HG02623 (cell line): Measurements from ENCODE around the gene DUSP2.
A peak's percentile ranks its signal among the peaks of the same experiment; 100 is the strongest.
"Not testable (repeated sequence)": the region's sequence is repeated elsewhere in the genome, so short reads cannot be mapped to it uniquely, and the experiment has no call there.

Experiments
- ATAC-seq: cut with Tn5 transposase; IDR thresholded peaks from one replicate; pipeline ENCODE4 v1.9.1; 2021; ENCODE audit warnings: moderate library complexity; ENCODE audit not compliant: unreplicated experiment

Gene DUSP2

DNA sequence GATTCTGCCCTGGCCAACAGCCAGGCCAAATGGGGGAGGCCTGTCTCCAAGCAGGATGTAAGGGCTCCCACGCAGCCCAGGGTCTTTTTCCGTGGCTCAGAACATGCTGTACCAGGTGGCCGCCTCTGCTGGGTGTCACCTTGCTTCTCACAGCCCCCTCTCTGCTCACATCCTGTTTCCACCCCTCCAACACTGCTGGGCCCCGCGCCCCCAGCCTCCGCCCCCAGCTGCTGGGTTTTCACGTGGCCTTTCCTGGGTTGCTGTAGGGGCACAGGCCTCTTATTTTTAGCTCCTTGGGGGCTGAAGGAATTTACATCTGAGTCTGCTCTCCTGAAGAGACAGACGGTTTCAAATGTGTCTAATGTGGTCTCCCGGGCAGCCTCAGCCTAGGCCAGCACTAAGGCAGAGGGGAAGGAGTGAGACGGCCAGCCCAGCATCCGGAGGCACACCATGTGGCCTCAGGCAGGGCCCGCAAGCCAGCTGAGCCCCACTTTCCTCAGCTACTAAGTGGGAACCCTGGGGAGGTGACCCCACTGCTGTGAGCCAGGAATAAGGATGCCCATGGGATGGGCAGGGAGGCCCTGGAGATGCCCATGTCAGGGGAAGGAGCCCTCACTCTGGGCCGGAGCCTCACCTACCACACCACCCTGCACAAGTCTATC, 18.7 kb upstream of the DUSP2 start:
- ATAC-seq, result peak; percentile 54

DNA sequence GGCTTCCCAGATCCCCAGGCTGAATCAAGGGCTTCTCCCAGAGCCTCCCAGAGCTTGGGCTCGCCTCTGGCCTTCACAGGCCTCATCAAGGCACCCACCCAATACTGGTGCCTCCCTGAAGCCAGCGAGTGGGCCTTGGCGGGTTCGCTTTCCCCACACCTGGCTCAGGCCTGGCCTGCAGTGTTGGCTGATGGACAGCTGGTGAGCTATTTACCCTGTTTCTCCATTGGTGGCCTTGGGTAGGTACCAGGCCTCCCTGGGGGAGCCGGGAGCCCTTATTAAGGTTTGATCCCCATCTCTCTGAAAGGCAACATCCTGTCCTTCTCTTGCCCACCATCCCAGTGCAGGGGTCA, 18.2 kb upstream of the DUSP2 start:
- no peak for ATAC-seq

DNA sequence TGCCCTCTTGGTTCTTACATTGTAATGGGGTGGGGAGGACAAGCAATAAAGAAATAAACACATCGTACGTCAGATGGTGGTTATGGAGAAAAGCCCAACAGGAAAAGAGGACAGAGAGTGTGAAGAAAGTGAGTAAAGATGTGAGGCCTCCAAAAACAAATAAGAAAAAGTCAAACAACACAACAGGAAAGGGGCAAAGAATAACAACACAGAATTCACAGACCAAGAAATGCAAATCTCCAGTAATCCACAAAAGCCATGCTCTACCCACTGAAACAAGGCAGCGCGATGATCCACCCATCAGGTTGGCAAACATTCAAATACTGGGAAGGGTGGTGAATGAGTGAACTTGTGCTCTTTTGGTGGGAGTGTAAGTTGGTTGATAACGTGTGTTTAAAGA, 16.7 kb upstream of the DUSP2 start:
- no peak for ATAC-seq

GRCh38 chr2:96160366-96160765, 15.1 kb upstream of the DUSP2 start:
- ATAC-seq, result not testable (repeated sequence)

GRCh38 chr2:96159084-96159830, 14.0 kb upstream of the DUSP2 start:
- no peak for ATAC-seq

- no peak for ATAC-seq
Measured at GRCh38 chr2:96158554-96158940, 13.3 kb upstream of the DUSP2 start.

GRCh38 chr2:96157649-96158553, 12.7 kb upstream of the DUSP2 start:
- peak; percentile 47 for ATAC-seq

DNA sequence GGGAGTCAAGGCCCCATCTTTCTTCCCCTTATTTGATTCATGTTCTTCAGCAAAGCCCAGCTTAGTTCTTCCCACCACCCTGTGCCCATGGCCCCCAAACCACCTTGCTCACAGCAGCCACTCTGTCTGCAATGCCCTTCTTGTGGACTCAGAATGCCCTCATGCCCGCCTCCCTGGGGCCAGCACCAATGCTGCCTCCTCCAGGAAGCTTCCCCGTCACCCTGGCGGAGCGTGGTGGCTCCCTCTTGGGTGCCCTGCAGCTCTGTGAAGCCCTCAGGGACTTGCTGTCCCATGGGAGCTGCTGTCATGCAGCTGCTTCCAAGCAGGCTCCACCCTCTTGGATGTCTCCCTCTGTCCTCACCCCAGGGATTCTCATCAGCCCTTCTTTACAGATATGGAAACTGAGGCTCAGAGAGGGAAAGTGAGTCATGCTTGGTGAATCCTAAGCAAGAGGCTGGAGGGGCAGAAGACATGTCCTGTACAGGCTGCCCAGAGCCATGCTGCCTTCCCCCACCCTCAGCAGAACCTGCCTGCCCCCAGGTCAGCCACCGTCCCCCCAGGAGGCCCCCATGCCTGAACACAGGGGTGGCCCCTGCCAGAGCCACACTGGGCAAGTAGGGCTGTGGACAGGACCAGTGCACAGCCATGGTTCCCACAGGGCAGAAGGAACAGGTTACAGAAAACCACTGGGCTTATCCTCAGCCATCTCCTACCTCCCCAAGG, 11.8 kb upstream of the DUSP2 start:
- ATAC-seq, result peak; percentile 11

- no peak for ATAC-seq
Measured at GRCh38 chr2:96156011-96156820, 11.0 kb upstream of the DUSP2 start.

- no peak for ATAC-seq
Measured at GRCh38 chr2:96154506-96155380, 9.5 kb upstream of the DUSP2 start.

- ATAC-seq, result no peak
Measured at GRCh38 chr2:96153991-96154431, 8.8 kb upstream of the DUSP2 start.

DNA sequence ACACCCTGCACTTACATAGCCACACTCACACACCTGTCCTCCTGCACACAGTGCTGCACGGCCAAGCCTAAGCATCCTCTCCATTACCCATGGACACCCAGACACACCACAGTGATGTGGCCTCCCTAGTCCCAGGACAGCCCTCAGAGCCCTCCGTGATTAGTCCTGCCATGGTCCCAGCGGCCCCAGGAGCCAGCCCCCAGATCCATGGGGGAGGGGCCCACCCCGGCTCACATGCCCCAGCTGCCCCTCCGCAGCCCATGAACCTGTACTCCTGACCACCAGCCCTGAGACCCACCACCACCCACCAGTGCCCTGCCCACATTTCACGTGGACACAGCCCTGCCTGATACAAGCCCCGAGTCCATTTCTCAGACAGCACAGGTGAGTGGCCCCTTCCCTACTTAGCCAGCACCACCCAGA, 8.1 kb upstream of the DUSP2 start:
- ATAC-seq, result no peak

GRCh38 chr2:96152304-96153161, 7.3 kb upstream of the DUSP2 start:
- ATAC-seq, result no peak

GRCh38 chr2:96151595-96152303, 6.5 kb upstream of the DUSP2 start:
- ATAC-seq, result no peak

DNA sequence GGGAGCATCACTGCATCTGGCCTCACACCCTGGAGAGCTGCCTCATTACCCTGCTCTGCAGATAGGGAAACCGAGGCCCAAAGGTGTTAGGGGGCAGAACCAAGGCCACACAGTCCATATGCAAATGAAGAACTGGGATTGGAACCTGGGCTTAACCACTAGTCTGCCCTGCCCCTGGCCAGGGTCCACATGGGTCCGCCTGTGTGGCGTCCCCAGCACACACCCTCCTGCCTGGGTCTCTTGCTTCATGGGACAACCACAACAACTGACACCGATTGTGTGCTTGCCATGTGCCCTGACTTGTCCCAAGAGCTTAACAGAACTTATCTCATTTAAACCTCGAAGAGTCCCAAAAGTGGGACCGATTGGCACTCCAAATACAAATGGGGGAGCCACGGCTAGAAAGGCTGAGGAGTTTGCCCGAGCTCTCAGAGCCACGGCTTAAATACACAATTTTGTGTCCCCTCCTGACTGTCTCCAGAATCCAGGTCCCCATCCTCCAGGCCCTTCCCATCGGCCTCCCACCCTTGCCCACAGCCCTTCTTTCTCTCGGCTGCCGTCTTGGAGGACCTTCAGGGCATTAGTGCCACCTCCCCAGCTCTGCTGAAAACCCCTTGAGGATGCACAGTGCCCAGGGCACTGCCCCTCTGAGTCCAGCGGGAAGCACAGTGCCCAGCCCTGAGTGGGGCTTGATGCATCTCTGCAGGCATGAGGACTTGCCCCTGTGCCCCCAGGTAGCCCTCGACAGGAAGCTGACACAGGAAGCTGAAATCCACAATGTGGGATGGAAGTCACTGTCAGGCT, 5.8 kb upstream of the DUSP2 start:
- ATAC-seq, result no peak

DNA sequence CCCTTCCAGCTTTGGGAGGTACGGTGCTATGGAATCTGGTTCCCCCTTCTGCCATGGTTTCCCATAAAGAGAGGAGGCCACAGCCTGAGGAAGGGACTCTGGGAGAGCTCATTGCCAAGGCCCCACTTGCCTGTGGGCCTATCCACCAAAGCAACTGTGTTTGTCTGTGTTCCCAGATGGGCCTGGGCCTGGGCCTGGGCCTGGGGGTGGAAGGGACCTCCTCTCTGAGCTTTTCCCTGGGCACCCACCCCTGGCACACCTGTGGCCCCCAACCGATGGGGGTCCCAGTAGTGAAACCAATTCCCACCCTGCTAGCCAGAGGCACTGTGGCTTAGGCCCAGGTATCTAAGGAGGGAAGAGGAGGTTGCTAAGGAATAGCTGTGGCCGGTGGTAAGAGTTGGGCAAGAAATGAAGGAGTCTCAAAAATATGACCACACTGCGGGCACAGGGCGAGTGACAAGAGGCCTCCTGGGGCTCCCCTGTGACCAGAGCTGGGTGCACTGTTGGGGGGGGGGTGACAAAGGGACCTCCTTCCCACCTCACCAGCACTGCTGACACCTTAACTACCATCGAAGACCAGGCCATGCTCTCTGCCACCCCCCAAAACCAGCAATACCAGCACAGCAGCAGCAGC, 4.9 kb upstream of the DUSP2 start:
- ATAC-seq, result no peak
